Naive B cell (primary cell): ENCODE results near the gene GPR62. TPM values are rescaled to one million over a fixed set of nuclear protein-coding genes. Genes with fewer than 3 reads are reported as not detected.
A peak's percentile ranks its signal among the peaks of the same experiment; 100 is the strongest.

Experiments used
- ATAC-seq, 2 donors: fragments of 150-1000 bp; cut with Tn5 transposase; 2 replicates each; pipeline ENCODE4 v1.10.0; 2021; ENCODE audit warnings: low read depth in 2 of 2, mild to moderate bottlenecking in 2 of 2, moderate library complexity in 2 of 2
- DNase-seq: peaks from one replicate; pipeline ENCODE4 v3.0.0; 2022
- H3K27ac Mint-ChIP-seq, 6 donors: one replicate each; pipeline ENCODE4 v1.8.0; 2020 to 2022; ENCODE audit warnings: mild to moderate bottlenecking in 6 of 6, mixed read lengths in 6 of 6, moderate library complexity in 5 of 6, inconsistent platforms in 2 of 6
- H3K27me3 Mint-ChIP-seq, 3 donors: one replicate each; pipeline ENCODE4 v1.8.0; 2021 to 2022; ENCODE audit warnings: mixed read lengths in 3 of 3, mild to moderate bottlenecking in 1 of 3
- H3K36me3 Mint-ChIP-seq, 2 donors: one replicate each; pipeline ENCODE4 v1.8.0; 2020 to 2022; ENCODE audit warnings: mixed read lengths in 2 of 2, inconsistent platforms in 1 of 2, mild to moderate bottlenecking in 1 of 2
- H3K4me1 Mint-ChIP-seq, 3 donors: one replicate each; pipeline ENCODE4 v1.8.0; 2020 to 2022; ENCODE audit warnings: mixed read lengths in 3 of 3, inconsistent platforms in 1 of 3, mild to moderate bottlenecking in 1 of 3, moderate library complexity in 1 of 3
- H3K4me3 Mint-ChIP-seq, 8 donors: one replicate each; pipeline ENCODE4 v1.8.0; 2020 to 2022; ENCODE audit warnings: mild to moderate bottlenecking in 8 of 8, mixed read lengths in 8 of 8, moderate library complexity in 8 of 8, inconsistent platforms in 2 of 8
- H3K9me3 Mint-ChIP-seq, 7 donors: one replicate each; pipeline ENCODE4 v1.8.0; 2020 to 2022; ENCODE audit warnings: mixed read lengths in 7 of 7, mild to moderate bottlenecking in 5 of 7, inconsistent platforms in 2 of 7, moderate library complexity in 1 of 7
- polyA plus RNA-seq, 6 donors: library from polyadenylated mRNA; unstranded; fragments of 300-500 nt; fragmentation: Illumina TruSeq; gene quantifications; one replicate each; pipeline ENCODE4 v1.2.3, GENCODE V29; 2021; ENCODE audit warnings: low read depth in 6 of 6

The GPR62 gene
- polyA plus RNA-seq, 6 donors from 2014 or later = not detected

DNA sequence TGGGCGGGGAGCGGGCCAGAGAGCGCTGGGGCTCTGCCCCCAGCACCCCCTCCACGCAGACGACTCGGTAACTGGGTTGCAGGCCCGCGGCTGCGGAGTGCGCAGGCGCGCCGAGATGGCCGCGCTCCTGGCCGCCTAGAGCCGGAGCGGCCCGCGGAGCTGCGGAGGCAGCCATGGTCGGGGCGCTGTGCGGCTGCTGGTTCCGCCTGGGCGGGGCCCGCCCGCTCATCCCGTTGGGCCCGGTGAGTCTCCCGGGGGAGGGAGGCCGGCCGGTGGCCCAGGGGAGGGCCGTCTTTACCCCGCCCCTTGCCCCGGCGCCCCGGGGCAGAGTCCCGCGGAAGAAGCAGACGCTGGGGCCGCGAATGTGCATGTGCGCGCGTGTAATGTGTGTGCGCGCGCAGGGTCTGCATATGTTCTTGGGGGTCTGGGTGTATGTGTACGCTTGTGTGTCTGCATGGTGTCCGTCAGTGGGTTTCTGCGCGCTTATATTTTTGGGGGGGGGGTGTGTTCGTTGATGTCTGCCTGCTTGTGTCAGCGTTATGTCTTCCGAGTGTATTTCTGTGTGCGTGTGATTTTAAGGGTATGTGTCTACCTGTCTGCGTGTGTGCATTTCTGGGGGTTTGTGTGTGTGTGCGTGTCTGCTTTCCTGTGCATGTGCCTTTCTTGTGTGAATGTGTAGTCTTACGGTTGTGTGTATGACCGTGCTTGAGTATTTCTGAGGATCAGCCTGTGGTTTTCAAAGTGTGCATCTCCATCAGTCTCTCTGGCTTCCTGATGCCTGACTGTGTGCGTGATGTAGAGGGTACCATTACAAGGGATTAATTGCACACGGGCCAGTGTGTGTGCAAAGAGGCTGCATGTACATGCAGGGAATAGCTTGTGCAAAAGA, 20.0 kb downstream of the GPR62 start, which contains the start of gene ABHD14A:
Gene ABHD14A, plus strand, starts transcription at position 102 of the 889 bp plus-strand sequence. Its CDS starts 72 bp downstream, at position 174.
- Mint-ChIP-seq H3K36me3 (no peaks in the 10 kb centered on the region), H3K27me3 (no peaks in the 10 kb centered on the region), H3K27ac (peak within 1 kb of the TSS; percentile 74 to 95 (median 88)), H3K9me3 (no peaks in the 10 kb centered on the region), H3K4me3 (peak within 1 kb of the TSS; percentile 87 to 97 (median 95)), H3K4me1 (peaks cover 16 to 40% (median 28%) of the 10 kb centered on the region in 3 donors)
- ATAC-seq (peak; percentile 80 to 83), DNase-seq (peak; percentile 78)

DNA sequence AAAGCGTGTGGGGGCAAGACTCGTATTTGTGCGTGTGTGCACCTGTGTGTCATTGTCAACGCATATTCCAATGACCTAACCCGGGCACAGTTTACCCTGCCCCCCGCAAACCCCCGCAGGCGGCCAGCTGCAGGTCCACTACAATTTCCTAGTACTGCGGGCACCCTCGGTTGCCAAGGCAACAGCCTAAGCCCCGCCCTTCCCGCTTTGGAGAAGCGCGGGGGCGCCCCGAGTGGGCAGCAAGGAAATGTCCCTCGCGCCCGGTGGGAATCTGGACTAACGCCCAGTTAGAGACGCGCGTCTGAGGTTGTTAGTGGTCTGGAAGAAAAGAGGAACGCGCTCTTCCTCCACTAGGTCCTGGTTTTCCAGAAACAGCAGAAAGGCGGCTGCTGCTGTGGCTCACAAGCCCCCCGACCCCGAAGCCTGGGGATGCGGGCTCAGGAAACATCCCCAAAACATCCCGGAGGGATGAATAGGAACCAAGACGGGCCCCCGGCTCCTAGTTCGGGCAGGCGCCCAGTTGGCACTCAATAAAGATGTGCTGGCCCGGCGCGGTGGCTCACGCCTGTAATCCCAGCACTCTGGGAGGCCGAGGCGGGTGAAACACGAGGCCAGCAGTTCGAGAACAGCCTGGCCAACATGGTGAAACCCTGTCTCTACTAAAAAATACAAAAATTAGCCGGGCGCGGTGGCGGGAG, 20.8 kb downstream of the GPR62 start:
- Mint-ChIP-seq H3K36me3 (no peaks in the 10 kb centered on the region), H3K4me1 (peaks cover 19 to 42% (median 28%) of the 10 kb centered on the region in 3 donors), H3K9me3 (no peaks in the 10 kb centered on the region), H3K27me3 (no peaks in the 10 kb centered on the region), H3K27ac (peak overlapping the region in 4 of 6 donors; percentile 45 to 74 (median 60)), H3K4me3 (peak overlapping the region; percentile 83 to 97 (median 91))
- ATAC-seq (no peak), DNase-seq (peak; percentile 37)

DNA sequence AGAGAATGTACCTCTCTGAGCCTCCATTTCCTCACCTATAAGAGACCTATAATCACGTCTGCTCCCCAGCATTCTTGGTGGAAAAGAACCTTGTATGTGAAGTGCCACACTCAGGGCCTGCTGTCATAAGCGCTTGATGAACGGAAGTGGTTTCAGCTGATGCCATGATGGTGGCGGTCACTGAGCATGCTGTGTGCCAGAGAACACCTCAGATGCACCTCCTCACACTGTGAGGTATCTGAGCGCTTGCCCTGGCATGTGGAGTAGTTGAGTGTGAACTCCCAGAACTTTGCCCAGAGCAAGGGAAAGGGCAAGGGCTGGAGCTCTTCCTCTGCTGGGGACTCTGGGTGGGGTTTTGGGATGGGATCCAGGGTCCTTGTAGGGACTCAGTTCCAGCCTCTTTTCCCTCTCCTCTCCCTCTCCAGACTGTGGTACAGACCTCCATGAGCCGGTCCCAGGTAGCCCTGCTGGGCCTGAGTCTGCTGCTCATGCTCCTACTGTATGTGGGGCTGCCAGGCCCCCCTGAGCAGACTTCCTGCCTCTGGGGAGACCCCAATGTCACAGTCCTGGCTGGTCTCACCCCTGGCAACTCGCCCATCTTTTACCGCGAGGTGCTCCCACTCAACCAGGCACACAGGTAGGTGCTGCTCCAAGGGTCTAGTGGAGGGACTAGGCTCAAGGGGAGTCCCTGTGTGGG, 22.4 kb downstream of the GPR62 start:
- Mint-ChIP-seq H3K27me3 (no peaks in the 10 kb centered on the region), H3K36me3 (no peaks in the 10 kb centered on the region), H3K27ac (peak overlapping the region in 4 of 6 donors; percentile 53 to 93 (median 85)), H3K4me1 (peaks cover 27 to 54% (median 36%) of the 10 kb centered on the region in 3 donors), H3K9me3 (no peaks in the 10 kb centered on the region), H3K4me3 (peak overlapping the region in 5 of 8 donors; percentile 25 to 90 (median 56))
- ATAC-seq (no peak), DNase-seq (no peak)

DNA sequence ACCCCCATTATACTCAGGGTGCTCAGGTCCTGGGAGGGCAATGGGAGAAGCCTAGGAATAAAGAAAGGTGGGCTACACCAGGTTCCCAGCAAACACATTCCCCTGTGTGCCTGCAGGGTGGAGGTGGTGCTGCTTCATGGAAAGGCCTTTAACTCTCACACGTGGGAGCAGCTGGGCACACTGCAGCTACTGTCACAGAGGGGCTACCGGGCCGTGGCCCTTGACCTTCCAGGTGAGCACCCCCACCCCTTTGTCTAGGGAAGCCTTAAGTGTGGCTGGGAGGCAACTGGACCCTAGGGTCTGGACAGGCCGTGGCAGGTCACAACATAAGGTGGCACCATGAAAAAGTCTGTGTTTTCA, 22.9 kb downstream of the GPR62 start:
- ATAC-seq (no peak), DNase-seq (no peak)
- H3K4me1 Mint-ChIP-seq = peaks cover 31 to 55% (median 41%) of the 10 kb centered on the region in 3 donors
- no peaks in the 10 kb centered on the region for H3K9me3 Mint-ChIP-seq
- H3K27me3 Mint-ChIP-seq = no peaks in the 10 kb centered on the region
- peak overlapping the region in 1 of 6 donors; percentile 67 for H3K27ac Mint-ChIP-seq
- no peaks in the 10 kb centered on the region for H3K36me3 Mint-ChIP-seq
- H3K4me3 Mint-ChIP-seq = no peak overlapping the region

DNA sequence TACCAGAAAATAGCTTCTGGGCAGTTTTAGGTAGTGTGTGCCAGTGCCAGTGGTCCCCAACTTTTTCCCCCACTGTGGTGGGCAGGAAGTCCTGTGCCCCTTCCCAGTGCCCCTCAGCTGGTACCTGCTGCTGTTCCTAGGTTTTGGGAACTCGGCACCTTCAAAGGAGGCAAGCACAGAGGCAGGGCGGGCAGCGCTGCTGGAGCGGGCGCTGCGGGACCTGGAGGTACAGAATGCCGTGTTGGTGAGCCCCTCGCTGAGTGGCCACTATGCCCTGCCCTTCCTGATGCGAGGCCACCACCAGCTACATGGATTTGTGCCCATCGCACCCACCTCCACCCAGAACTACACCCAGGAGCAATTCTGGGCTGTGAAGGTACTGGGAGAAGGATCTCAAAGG, 25.1 kb downstream of the GPR62 start:
- ATAC-seq (no peak), DNase-seq (no peak)
- Mint-ChIP-seq H3K36me3 (no peaks in the 10 kb centered on the region), H3K27ac (no peak overlapping the region), H3K27me3 (no peaks in the 10 kb centered on the region), H3K4me3 (no peak overlapping the region), H3K9me3 (no peaks in the 10 kb centered on the region), H3K4me1 (peaks cover 32 to 51% (median 38%) of the 10 kb centered on the region in 3 donors)

DNA sequence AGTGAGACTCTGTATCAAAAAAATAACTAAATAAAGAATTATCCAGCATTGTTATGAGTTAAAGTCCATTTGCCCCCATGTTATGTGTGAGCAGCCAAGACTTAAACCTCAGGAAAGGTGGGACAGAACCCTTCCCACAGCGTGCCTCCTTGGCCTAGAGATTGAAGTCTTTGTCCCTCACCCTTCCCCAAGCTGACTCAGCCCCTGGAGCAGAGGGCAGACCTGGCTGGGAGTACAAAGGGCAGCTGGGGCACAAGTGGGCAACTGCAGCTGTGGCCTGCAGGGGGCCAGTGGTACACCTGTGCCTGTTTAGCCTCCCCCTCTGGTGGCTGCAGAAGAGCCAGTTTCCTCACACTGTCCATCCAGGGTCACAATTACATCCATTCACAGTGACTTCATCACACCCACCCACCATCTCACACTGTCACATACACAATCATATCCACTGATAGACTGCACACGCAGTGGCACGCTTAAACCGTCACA, 27.2 kb downstream of the GPR62 start:
- Mint-ChIP-seq H3K27me3 (no peaks in the 10 kb centered on the region), H3K36me3 (no peaks in the 10 kb centered on the region), H3K9me3 (no peaks in the 10 kb centered on the region), H3K4me1 (peaks cover 19 to 38% (median 34%) of the 10 kb centered on the region in 3 donors), H3K27ac (peak overlapping the region in 4 of 6 donors; percentile 76 to 98 (median 90)), H3K4me3 (peak overlapping the region; percentile 84 to 96 (median 95))
- peak; percentile 55 to 61 for ATAC-seq
- peak; percentile 30 for DNase-seq

DNA sequence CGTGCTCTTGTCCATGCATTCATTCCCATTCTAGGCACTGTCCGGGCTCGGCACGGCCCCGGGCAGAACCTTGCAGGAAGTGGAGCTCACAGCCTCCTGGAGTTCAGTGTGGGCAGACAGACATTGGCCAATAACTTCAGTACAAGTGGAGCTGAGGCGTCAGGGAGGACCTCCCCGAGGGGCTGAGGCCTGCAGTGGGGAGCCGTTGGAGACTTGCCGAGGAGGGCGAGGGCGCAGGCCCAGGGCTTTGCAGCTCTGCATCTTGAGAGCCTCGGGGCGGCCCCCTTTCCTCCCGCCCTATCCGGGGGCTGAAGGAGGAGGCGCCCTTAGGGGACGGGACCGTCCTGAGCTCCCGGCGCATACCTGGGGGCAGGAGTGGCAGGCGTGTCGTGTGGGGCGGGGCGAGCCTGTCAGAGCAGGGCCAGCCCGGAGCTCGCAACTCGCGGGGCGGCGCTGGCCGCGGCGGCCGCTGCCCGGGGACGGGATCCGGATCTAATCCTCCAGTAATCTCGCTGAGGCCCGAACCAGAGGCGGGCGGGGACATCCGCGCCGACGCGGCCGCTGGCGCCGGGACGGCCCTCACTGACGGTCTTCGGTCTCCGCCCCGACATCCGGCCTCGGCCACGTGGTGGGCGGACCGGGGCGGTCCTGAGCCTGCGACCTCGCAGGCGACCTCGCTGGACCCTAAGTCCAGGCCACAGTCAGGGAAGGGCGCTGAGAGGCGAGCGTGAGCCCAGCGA, 27.8 kb downstream of the GPR62 start, which contains the start of gene ACY1:
Gene ACY1, plus strand, starts transcription at position 698 of the 740 bp plus-strand sequence. CDS start 530 bp downstream, outside the sequence.
- Mint-ChIP-seq H3K36me3 (no peaks in the 10 kb centered on the region), H3K4me1 (peaks cover 18 to 38% (median 33%) of the 10 kb centered on the region in 3 donors), H3K27me3 (no peaks in the 10 kb centered on the region), H3K9me3 (no peaks in the 10 kb centered on the region), H3K4me3 (peak within 1 kb of the TSS; percentile 84 to 96 (median 95)), H3K27ac (peak within 1 kb of the TSS; percentile 53 to 98 (median 92))
- DNase-seq (peak; percentile 66), ATAC-seq (peak; percentile 79 to 80)

DNA sequence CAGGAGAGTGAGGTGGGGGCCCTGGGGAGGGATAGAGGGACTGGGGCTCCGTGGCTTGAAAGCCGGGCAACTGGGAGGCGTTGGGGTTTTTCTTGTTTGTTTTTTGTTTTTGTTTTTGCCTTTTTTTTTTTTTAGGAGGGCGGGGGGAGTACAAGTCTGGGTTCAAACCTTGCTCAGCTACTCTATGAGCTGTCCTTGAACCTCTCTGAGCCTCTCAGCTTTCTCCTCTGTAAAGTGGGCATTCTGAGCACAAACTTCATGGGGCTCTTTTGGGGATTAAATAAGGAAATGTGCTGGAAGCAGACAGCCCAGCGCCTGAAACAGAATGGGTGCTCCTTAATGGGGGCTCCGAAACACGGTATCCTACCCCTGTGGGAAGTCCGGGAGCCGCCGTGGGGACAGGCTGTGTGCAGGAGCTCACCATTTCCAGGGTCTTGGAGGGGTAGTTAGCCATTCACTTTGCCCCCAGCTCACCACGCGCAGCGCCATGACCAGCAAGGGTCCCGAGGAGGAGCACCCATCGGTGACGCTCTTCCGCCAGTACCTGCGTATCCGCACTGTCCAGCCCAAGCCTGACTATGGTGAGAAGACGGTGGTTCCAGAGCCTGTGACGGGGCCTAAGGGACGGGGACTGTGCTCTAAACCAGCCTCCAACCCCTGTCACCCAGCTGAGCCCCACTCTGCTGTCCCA, 28.5 kb downstream of the GPR62 start:
- no peaks in the 10 kb centered on the region for H3K36me3 Mint-ChIP-seq
- peaks cover 21 to 38% (median 33%) of the 10 kb centered on the region in 3 donors for H3K4me1 Mint-ChIP-seq
- peak in 1 of 2 donors; percentile 13 for ATAC-seq
- DNase-seq = no peak
- no peaks in the 10 kb centered on the region for H3K27me3 Mint-ChIP-seq
- peak overlapping the region; percentile 53 to 95 (median 88) for H3K27ac Mint-ChIP-seq
- peak overlapping the region; percentile 84 to 96 (median 95) for H3K4me3 Mint-ChIP-seq
- no peaks in the 10 kb centered on the region for H3K9me3 Mint-ChIP-seq

DNA sequence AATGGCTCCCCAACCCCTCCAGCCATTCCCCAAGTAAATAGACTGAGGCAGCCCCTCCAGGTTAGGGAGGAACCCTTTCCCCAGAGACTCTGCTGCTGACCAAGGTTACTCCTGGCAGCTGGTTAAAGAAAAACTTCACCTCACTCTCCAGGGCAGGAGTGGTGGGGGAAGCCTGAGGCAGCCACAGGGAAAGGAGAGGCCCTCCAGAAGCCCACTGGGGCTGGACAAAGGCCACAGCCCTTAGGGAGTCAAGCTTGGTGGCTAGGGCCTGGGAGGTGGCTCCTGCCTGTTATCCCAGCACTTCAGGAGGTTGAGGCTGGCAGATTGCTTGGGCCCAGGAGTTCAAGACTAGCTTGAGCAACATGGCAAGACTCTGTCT, 29.1 kb downstream of the GPR62 start:
- peak overlapping the region in 3 of 6 donors; percentile 6 to 88 (median 80) for H3K27ac Mint-ChIP-seq

DNA sequence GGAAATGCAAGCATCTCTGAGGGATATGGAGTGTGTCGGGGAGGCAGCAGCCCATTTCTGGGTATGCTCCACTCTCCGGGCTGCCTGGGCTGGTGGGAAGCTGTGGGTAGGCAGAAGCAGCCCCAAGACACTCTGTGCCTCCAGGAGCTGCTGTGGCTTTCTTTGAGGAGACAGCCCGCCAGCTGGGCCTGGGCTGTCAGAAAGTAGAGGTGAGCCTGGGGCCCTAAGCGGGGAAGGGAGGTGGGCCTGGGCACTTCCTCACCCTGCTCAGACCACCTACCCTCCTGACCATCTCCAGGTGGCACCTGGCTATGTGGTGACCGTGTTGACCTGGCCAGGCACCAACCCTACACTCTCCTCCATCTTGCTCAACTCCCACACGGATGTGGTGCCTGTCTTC, 29.9 kb downstream of the GPR62 start:
- Mint-ChIP-seq H3K27ac (peak overlapping the region in 2 of 6 donors; percentile 88), H3K36me3 (no peaks in the 10 kb centered on the region), H3K9me3 (no peaks in the 10 kb centered on the region), H3K4me1 (peaks cover 27 to 38% (median 33%) of the 10 kb centered on the region in 3 donors), H3K4me3 (peak overlapping the region in 5 of 8 donors; percentile 66 to 92 (median 77)), H3K27me3 (no peaks in the 10 kb centered on the region)
- DNase-seq = no peak
- no peak for ATAC-seq

More for the DNA sequence above, 29.1 kb downstream of the GPR62 start:
- no peaks in the 10 kb centered on the region for H3K9me3 Mint-ChIP-seq
- no peaks in the 10 kb centered on the region for H3K27me3 Mint-ChIP-seq
- no peaks in the 10 kb centered on the region for H3K36me3 Mint-ChIP-seq
- peak overlapping the region; percentile 81 to 96 (median 93) for H3K4me3 Mint-ChIP-seq
- ATAC-seq (no peak), DNase-seq (no peak)
- peaks cover 26 to 38% (median 33%) of the 10 kb centered on the region in 3 donors for H3K4me1 Mint-ChIP-seq

DNA sequence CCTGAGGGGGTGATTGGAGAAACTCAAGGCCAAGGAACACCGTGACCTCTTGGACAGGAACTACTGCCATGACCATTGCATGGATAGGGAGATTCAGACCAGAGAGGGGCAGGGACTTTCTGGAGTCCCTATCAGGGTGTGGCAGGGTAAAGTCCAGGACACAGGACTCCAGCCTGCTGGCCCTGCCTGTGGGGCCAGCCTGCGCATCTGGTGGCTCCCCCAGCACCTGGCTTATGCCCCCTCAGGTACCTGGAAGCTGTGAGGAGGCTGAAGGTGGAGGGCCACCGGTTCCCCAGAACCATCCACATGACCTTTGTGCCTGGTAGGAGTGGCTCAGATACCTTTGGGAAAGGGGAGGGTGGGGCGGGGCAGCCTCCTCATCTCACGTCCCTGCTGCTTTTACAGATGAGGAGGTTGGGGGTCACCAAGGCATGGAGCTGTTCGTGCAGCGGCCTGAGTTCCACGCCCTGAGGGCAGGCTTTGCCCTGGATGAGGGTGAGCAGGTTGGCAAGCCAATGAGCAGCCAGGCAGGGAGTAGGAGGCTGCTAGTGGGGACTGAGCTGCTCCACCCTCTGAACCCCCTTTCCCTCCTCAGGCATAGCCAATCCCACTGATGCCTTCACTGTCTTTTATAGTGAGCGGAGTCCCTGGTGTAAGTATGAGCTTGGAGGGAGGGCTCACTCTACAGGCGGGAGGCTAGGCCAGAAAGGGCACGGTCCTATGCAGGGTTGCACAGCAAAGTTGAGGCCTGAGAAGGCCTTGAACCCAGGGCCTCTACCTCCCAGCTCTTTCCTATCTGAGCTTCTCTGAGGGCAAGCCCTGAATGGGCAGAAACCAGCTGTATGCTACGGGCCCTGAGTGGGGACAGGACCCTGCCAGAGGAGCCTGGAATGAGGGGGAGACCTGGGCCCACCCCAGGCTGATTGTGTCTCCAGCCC, 31.1 kb downstream of the GPR62 start:
- no peak for ATAC-seq
- peak overlapping the region in 1 of 8 donors; percentile 77 for H3K4me3 Mint-ChIP-seq
- H3K4me1 Mint-ChIP-seq = peaks cover 22 to 31% (median 31%) of the 10 kb centered on the region in 3 donors
- H3K27me3 Mint-ChIP-seq = no peaks in the 10 kb centered on the region
- H3K9me3 Mint-ChIP-seq = no peaks in the 10 kb centered on the region
- no peak for DNase-seq
- peak overlapping the region in 4 of 6 donors; percentile 13 to 69 (median 48) for H3K27ac Mint-ChIP-seq
- no peaks in the 10 kb centered on the region for H3K36me3 Mint-ChIP-seq
